Epithelial cell of prostate (primary cell): ENCODE data around the gene LRP8.

Experiments used
- DNase-seq: peaks from one replicate; pipeline ENCODE4 v3.0.0-alpha.2; 2011; ENCODE audit warnings: low read depth, low spot score
- H3K27ac ChIP-seq: fragments of 450-650 bp; 2 replicates; pipeline ENCODE4 v1.5.1; 2017; ENCODE audit warnings: mild to moderate bottlenecking

The LRP8 gene

GRCh38 chr1:53272349-53272748, 55.5 kb downstream of the LRP8 start:
- H3K27ac ChIP-seq: no peak overlapping the region

DNA sequence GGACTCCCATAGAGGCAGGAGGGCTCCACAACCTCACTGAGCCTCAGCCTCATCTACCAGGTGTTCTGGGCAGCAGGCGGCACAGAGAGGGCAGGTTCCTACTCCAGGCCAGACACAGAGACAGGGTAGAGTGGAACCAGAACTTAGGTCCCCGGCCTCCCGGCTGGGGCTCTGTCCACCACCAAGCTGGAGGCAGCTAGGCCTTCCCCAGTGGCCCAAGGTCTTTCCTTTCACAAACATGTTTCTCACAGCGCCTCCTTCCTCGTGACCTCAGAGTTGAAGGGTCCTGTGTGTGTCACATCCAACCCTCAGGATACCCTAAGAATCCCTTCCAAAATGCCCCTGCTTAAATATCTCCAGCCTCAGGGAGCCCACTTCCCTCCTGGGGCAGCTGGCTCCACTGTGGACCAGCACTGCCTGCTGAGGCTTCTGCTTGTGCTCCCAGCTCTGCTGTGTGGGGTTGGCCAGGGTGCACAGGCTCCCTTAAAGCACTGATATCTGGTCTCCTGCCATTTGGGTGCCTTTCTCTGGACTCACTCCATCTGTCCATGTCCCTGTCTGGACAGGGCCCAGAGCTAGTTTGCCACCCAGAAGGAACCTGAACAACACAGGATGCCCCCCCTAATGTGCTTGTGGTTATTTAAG, 56.3 kb downstream of the LRP8 start:
- no peak for DNase-seq

More at GRCh38 chr1:53272349-53272748, 55.5 kb downstream of the LRP8 start:
- no peak for DNase-seq

GRCh38 chr1:53270873-53271272, 57.0 kb downstream of the LRP8 start:
- no peak for DNase-seq
- H3K27ac ChIP-seq: no peak overlapping the region

More for the DNA sequence above, 56.3 kb downstream of the LRP8 start:
- H3K27ac ChIP-seq: no peak overlapping the region

DNA sequence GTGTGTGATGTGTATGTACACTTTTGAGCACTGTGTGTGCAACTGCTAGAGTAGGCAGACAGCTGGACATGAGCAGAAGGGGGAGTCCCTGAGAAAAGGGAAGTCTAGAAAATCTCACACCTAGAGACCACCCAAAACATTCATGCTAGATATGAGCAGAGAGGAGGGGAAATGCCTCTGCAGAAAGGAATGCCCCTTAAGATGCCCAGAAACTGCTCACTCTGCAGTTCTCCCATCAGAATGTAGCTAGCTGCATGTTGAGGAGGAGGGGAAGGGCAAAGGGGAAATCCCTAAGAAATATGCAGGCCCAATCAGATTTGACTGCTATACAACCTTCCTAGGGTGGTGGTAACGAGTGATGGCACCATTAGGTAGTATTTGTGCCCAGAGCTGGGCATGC, 57.8 kb downstream of the LRP8 start:
- no peak for DNase-seq
- no peak overlapping the region for H3K27ac ChIP-seq

- no peak overlapping the region for H3K27ac ChIP-seq
- DNase-seq: no peak
Observed at GRCh38 chr1:53267761-53268160, 60.1 kb downstream of the LRP8 start.

- no peak for DNase-seq
- H3K27ac ChIP-seq: no peak overlapping the region
Observed at GRCh38 chr1:53266038-53266437, 61.8 kb downstream of the LRP8 start.

- no peak for DNase-seq
- H3K27ac ChIP-seq: no peak overlapping the region
Observed at GRCh38 chr1:53265581-53265980, 62.3 kb downstream of the LRP8 start.

DNA sequence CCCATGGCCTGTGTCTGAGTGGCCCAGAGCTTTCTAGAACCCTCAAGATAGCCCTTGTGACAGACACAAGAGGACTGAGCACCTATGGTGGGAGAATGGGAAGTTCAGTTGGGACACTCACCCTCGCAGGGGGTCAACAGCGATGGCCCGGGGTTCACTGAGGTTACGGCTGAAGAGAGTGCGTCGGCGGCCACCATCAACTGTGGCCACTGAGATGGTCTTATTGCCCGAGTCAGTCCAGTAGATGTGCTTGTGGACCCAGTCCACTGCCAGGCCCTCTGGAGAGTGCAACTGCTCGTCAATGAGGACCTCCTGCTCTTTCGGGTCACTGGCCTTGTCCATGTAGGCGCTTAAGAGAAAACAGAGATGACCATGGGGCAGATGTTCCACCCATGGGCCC, 63.8 kb downstream of the LRP8 start:
- DNase-seq: no peak
- H3K27ac ChIP-seq: no peak overlapping the region

GRCh38 chr1:53262000-53262399, 65.9 kb downstream of the LRP8 start:
- H3K27ac ChIP-seq: no peak overlapping the region
- no peak for DNase-seq

GRCh38 chr1:53260631-53261247, 67.1 kb downstream of the LRP8 start:
- DNase-seq: no peak
- H3K27ac ChIP-seq: no peak overlapping the region

DNA sequence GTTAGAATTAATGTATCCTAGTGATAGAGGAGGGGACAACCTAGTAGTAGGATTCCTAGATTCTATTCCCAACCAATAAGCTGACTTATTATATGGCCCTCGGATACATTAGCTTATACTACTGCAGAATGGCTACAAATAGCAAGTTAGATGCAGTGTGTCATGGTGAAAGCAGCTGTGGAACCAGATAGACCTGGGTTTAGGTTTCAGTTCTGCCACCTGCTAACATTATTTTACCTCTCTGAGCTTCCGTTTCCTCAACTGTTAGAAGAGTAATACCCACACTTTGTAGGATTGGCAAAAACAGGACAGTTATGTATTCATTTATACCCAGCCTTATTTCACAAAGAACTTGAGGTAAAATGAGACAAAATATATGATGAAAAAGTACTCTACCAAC, 67.9 kb downstream of the LRP8 start:
- H3K27ac ChIP-seq: no peak overlapping the region
- no peak for DNase-seq

- DNase-seq: no peak
- no peak overlapping the region for H3K27ac ChIP-seq
Observed at GRCh38 chr1:53258216-53258615, 69.7 kb downstream of the LRP8 start.

DNA sequence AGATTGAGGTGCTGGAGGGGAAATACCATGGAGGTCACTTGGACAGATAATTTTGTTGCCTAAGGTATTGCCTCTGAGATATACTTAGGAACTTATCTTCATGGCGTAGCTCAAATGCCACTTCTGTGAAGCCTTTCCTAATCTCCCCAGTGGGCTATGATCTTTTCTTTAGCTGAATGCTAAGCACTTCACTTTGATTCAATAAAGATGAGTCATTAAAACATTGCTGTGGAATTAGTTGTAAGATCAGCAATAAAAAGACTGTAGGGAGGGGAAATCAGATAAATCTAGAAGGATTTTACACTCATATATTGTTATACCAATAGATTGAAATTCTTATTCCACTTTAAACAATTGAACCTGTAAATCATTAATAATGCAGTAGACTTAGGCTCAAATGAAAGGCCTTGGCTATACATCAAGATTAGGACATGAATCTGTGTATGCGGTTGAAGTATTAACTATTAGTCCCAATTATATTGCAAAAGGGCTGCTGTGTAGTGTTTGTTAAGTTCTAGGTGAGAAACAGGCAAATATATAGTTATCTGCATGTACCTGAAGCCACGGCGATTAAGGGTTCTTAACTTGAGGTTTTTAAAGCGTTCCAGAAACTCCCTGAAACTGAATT, 70.3 kb downstream of the LRP8 start:
- no peak for DNase-seq
- H3K27ac ChIP-seq: no peak overlapping the region

DNA sequence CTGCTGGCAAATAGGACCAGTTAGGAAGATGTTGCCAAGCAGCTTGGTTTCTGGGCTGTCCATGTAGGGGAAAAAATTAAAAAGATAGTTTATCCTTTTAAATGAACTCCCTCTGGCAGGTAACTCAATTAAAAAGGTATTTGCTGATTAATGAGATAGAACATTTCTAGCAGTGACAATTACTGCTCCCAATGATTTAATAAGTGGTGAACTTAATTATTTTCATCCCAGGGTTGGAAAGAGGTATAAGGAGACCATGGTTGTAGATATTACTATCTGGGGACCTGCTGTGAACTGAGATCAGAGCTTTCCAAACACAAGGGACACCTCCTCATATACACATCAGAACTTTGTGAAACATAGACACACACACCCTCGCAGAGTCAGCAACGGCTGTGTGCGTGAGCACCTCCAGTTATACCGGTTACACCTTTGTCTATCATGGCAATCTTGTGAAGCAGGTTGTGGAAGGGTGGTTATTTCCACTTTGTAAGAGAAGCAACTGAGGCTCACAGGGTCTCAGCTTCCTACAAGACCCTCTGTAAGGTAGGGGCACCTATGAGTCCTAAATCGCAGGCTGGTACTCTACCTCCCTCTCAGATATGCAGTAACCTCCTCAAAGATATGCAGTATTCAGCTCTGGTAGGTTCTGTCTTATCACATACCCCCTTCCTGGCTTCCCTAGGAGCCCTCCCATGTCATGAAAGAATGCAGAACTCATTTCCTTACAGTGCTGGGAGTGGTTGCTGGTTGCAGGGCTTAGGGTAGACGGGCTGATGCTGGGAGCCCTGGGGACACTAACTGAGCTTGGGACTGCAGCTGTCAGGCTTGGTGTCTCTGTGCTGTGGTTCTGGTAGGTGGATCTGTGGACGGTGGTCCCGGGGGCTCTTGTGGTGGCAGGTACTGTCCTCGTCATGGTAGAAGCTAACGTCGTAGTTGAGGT, 71.1 kb downstream of the LRP8 start:
- no peak for DNase-seq
- no peak overlapping the region for H3K27ac ChIP-seq

GRCh38 chr1:53255031-53255430, 72.8 kb downstream of the LRP8 start:
- no peak overlapping the region for H3K27ac ChIP-seq

DNA sequence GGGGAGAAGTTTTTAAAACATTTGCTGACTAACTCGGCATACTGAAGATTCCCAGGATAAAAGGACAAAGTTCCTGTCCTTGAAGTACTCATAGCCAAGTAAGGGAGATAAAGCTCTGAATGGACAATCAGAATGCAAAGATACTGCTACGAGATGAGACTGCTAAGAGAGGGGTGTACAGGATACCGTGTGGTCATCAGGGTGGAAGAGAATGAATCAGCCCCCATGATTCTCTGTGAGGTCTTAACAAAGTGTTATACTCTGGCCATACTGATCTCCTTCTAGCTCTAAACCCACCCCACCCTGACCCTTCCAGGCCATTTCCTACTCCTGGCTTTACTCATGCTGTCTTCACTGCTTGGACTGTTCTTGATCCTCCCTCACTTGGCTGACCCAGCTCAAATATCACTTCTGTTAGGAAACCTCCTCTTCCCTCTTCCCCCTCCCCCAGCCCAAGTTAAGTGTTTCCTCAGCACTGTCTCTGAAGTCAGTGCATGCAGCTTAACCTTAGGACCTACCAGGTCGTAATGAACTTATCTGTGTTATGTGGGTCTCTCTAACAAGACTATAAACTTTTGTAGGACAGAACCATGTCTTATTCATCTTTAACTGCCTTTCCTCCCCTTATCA, 73.7 kb downstream of the LRP8 start:
- no peak for DNase-seq
- H3K27ac ChIP-seq: no peak overlapping the region

More at GRCh38 chr1:53255031-53255430, 72.8 kb downstream of the LRP8 start:
- DNase-seq: no peak

GRCh38 chr1:53250325-53250724, 77.5 kb downstream of the LRP8 start:
- no peak overlapping the region for H3K27ac ChIP-seq

GRCh38 chr1:53249706-53250105, 78.2 kb downstream of the LRP8 start:
- no peak for DNase-seq
- no peak overlapping the region for H3K27ac ChIP-seq

More at GRCh38 chr1:53250325-53250724, 77.5 kb downstream of the LRP8 start:
- DNase-seq: no peak

DNA sequence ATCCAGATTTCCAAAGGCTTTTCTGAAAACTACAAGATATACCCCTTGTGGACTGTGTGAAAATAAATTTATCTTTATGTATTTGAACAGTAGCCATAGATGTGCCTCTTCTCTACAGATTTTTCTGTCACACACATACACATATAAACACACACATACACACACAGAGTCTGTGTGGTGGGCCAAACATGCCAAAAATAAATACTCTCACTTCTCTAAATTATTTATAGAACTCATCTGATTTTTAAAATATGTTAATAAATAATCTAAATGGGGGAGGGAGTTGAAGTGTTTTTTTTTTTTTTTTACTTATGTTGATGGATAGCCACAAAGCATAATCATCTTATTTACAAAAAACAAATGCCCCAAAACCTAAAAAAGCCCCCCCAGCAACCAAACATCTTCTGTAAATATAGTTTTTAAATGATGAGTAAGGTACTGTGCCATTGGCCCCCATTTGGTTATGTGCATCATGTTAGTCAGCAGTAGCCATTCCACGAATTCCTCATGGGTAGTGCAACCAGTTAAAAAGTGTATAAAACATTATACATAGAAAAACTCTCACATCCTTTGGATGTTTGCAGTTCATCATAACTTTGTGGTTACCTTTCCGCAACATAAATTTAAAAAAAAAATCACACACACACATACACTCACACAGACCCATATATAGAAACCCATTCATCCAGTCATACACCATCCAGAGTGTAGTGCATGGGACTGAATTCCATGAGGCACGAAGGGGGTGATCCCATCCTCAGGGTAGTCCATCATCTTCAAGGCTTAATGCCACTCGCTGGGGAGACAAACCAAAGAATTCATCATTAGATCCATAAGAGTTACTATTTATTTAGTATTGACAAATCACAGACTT, 81.4 kb downstream of the LRP8 start:
- no peak overlapping the region for H3K27ac ChIP-seq

More for the DNA sequence above, 81.4 kb downstream of the LRP8 start:
- no peak for DNase-seq
